HG03108 (cell line): Measurements from ENCODE around the gene HES2.
"Not testable (repeated sequence)": the region's sequence is repeated elsewhere in the genome, so short reads cannot be mapped to it uniquely, and the experiment has no call there.

Source experiments
- ATAC-seq: cut with Tn5 transposase; IDR thresholded peaks from one replicate; pipeline ENCODE4 v1.9.1; 2021; ENCODE audit warnings: moderate library complexity; ENCODE audit not compliant: unreplicated experiment

HES2 gene

DNA sequence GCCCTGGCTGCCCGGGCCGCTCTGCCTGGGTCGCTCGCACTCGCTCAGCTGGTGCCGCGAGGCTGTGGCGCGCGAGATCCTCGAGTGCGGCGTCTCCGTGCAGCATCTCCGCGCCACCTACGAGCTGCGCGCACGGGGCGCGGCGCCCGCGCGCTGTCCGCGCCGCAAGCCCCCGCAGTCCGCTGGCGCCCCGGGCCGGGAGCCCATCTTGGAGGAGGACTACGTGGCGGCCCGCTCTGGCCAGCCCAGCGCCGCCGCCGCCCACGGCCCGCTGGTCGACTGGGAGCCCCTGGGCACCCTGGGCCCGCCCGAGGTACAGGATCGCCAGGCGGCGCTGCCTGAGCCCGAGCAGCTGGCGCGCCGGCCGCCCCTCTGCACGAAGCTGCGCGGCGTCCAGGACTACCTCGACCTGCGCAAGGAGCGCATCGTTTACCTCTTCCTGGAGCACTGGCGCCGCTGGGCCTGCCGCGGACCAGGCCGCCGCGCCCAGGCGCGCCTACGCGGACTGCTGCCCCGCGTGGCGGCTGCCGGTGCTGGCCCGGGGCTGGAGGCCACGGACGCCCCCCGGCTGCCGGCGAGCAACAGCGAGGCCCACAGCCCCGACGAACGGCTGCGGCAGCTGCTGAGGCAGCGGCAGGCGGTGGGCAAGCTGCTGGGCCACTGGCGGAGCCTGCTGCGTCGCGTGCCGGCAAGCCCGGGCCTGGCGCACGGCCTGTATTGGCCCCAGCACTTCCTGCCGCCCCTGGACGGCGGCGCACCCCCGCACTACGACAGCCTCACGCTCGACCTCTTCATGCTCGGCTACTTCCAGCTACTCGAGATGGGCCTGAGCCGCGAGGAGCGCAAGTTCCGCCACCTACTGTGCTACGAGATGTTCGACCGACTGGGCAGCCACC, 35.4 kb upstream of the HES2 start:
- no peak for ATAC-seq

DNA sequence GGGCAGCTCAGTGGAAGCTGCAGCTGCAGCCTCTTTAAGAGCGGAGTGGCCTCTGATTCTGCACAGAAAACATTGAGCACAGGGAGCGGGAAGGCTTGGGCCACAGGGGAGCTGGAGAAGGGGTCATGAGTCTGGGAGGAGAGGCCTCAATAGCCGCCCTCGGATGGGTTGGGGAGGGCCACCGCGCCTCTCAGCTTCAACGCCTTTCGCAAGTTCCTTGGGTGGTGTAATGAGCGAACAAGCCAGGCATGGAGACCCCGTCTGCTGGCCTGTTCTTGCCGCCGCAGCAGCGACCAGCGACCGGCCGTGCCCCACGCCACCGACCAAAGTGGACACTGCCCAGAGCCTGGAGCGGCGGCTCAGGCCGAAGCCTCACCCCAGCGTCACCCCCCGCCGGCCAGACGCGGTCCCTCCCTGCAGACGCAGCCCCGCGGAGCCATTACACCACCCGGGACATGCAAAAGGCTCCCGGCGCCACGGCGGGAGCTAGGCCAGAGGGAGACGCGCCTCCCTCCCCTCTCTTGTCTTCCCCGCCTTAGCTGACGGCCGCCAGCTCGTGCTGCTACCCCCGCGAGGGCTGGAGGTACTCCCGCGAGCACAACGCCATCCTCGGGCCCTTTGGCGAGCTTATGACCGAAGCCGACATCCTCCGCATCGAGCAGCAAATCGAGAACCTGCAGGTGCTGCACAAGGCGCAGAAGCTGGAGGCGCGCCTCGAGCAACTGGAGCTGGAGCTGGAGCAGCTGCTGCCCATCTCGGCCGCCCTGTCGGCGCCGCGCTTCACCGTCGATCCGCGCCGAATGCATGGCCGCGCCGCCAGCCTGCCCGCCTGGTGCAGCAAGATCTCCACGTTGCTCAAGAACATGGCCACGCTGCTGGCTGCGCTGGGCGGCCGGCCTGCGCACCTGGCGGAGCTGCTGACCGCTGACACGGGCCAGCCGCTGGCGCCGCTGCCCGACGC, 34.5 kb upstream of the HES2 start:
- ATAC-seq = not testable (repeated sequence)

DNA sequence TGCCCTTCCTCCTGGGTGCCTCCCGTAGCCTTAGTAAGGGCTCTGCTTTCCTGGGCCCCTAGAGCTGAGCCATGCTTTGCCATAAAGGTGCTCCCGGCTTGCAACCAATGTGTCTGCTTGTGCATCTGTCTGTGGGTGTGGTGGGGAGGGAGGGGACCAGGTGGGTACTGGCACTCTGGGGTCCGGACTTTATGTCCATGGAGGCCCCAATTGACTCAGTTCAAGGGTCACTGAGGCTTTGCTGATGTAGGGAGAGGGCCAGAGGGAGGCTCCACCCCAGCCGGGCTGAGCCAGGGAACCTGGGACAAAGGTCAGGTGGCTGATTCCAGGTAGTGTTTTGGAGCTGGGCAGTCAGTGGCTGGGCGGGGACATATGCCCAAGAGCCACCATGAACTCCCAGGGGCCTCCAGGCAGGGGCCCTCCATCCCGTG, 31.2 kb upstream of the HES2 start:
- no peak for ATAC-seq

DNA sequence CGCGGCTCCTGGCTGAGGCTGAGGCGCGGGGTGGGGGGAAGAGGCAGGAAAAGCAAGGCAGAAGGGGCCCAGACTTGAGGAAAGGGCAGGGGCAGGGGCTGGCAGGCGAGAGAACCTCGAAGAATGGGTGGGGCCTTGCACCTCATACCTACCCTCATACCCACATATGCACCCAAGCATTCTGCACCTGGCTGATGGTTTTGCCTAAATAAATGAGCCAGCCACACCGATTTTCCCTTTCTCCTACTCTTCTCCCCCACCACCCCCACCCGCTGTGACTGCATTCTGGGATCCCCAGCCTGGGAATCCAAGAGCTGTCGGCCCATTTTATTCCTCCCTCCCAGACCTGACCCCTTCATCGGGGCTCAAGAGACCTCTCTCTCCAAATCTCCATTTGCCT, 30.8 kb upstream of the HES2 start:
- ATAC-seq = not testable (repeated sequence)

DNA sequence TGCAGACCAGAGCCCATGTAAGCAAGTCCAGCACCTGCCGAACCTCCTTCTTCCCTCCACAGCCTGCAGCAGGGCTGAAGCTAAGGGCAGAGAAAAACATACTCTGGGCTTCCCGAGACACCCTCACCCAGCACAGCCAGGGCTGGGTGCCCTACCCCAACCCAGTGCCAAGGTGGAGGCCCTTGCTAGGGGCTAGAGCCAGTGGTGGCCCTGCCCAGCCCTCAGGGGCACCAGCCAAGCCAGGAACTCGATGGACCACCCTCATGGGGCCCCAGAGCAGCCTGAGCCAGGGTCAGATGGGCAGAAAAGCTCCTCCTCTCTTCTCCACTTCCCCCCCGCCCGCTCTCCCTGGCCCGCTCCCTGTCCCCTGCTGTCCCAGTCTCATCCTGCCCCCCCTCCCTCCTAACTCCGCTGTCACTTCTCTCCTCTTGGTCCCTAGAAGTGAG, 30.3 kb upstream of the HES2 start:
- no peak for ATAC-seq

DNA sequence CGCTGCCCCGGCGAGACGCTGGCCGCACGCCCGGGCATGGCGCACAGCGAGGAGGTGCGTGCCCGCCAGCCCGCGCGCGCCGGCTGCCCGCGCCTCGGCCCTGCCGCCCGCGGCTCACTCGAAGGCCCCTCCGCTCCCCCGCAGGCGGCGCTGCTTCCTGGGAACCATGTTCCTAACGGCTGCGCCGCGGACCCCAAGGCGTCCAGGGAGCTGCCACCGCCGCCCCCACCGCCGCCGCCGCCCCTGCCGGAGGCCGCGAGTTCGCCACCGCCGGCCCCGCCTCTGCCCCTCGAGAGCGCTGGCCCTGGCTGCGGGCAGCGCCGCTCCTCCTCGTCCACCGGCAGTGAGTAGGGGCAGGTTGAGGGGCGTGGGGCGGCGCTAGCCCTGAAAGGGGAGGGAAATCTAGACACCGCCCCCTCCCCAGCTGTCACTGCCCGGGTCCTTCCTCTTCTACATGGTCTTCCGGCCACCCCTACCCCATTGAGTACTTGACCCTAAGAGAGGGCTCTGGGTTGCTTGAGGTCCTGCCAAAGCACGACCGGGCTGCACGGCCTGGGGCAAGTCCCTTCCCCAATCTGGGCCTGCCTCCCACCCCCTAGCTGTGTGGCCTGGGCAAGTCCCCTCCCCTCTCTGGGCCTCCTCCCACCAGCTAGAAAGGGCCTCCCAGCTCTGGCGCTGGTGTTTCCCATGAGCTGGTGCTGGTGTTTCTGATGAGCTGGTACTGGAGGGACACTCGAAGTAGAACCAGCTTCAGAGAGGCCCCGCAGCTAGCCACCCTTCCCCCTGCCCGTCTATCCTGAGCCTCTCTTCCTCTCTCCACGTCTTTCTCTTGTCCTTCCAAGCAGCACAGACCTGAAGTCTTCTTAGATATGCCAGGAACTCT, 29.3 kb upstream of the HES2 start:
- ATAC-seq = no peak

DNA sequence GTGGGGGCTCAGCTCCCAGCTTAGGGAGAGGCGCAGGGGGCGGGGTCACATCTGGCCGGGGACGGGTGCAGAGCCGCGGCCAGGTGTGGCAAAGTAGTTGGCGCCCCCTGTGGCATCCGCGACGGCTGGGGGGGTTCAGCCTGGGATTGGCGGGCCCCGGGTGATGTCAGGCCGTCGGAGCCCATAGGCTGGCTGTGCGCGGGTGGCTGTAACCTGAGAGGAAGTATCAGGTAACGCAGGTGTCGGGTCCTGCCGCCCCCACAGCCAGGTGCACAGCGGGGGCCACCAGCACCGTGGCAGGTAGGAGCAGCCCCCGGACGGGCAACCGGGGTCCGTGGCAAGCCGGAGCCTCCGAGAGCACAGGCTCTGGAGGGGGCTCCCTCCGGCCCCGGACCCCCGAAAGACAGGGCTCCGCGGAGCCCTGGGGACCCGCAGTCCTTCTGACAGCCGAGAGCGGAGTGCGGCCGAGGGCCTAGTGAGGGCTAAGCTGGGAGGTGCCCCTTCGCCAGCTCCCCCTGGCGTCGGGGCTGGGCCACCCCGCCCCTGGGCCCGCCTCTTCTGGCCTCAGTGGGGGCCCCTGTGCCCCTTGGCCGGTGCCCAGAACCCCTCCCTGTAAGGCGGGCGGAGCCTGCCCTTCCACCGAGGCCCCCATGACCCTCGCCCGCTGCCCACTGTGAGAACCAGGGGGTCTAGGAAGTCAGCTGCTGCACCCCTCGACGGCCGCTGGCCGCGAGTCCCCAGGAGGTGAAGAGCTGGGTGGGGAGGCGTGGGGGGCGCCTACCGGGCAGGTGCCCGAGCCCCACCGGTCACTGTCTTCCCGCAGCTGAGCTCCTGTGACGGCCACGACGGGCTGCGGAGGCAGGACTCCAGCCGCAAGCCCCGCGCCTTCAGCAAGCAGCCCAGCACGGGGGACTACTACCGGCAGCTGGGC, 28.4 kb upstream of the HES2 start:
- no peak for ATAC-seq

DNA sequence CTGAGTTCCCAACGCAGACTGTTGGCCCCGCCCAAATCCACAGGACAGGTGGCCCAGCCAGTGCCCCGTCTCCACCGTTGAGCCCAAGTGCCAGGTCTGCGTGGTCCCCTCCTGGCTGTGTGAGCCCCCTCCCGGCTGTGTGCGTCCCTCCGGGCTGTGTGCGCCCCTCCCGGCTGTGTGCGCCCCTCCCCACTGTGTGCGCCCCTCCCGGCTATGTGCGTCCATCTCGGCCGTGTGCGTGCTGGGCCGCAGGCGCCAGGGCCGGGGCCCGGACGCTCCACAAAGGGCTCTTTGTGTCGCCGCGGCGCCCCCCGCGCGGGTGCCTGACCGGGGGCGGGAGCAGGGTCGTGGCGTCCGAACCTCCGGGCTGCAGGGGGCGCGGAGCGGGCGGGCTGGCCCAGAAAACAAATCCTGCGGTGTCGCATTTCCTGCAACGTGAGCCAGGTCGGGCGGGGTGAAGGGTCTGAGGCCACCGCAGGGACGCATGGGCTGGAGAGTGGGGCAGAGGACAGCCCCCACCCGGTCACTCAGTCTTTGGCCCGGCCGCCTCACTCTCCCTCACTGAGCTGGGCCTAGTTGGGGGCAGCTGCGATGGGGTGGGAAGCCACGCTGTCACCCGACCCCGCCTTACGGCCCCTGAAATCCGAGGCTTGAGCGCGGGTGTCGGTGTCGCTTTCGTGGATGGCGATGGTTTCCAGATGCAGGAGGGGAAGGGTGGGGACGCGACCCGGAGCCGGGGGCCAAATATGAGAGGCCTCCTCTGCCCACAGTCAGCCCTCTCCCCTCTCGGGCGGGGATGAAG, 27.5 kb upstream of the HES2 start:
- ATAC-seq = no peak

DNA sequence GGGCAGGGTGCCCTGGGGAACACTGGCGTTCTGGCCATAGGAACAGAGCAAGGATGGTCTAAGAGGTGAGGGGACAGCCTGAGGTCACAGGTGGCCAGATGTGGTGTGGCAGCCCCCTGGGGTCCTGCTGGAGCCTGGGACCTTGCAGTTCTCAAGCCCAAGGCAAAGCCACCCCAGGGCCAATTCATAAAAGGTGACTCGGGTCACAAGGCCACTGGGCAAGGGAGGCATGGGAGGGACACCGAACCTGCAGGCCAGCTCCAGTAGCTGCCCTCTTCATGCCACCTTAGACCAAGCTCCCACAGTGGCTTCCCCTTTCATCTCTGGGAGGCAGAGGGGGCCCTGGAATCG, 26.9 kb upstream of the HES2 start:
- ATAC-seq = no peak

DNA sequence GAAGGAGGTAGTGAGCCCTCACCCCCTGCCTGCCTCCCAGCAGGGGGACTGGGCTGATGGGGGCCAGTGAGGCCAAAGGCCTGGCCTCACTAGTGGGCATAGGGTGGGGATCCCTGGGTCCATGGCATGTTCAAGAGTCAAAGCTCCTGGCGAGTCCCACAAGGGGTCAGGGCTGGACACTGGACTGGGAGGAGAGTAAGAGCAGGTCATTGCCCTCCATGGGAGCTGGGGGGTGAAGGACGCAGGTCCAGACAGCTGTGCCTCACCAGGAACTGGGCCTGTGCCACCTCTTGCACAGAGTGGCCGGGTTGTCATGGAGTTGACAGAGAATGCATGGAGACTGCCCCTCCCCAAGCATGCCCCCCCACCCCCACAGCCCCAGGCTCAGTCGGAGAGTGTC, 26.2 kb upstream of the HES2 start:
- ATAC-seq = not testable (repeated sequence)

DNA sequence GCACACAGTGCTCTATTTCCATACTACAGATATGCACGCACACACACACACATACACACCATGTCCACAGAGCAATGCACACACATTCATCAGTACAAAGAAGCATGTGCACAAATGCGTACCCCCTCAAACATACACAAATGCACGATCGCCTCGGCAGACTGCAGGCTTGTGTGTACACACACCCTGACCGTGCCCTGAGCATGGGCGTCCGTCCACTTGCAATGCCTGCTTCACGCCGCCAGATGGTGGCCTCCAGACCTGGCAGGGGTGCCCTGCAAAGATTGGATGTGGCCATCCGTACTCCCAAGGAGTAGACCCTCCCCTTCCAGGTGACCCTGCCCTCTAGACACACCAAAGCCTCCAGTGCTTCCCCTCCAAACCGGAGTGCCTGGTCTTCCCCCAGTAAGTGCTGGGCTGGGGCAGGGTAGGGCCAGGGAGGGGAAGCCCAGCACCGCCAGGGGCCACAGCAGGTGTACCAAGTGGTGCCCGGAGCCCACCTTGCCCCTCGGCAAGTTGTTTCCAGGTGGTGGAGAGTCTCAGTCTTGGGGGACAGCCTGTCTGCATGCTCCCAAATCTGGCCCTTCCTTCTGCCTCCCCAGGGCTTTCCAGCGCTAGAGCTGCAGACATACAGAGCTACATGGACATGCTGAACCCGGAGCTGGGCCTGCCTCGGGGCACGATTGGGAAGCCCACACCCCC, 25.5 kb upstream of the HES2 start:
- ATAC-seq = no peak

DNA sequence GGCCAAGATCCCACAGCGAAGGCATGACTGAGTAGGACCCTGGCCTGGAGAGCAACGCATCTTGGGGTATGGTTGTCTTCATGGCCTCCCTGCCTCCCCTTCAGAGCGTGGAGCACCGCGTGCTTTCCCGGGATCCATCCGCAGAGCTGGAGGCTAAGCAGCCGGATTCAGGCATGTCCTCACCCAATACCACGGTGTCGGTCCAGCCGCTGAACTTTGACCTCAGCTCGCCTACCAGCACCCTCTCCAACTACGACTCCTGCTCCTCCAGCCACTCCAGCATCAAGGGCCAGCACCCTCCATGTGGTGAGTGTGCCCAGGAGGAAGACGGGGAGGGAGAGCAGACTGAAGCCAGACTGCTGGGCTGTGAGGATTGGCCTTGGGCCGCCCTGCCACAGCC, 24.7 kb upstream of the HES2 start:
- no peak for ATAC-seq

DNA sequence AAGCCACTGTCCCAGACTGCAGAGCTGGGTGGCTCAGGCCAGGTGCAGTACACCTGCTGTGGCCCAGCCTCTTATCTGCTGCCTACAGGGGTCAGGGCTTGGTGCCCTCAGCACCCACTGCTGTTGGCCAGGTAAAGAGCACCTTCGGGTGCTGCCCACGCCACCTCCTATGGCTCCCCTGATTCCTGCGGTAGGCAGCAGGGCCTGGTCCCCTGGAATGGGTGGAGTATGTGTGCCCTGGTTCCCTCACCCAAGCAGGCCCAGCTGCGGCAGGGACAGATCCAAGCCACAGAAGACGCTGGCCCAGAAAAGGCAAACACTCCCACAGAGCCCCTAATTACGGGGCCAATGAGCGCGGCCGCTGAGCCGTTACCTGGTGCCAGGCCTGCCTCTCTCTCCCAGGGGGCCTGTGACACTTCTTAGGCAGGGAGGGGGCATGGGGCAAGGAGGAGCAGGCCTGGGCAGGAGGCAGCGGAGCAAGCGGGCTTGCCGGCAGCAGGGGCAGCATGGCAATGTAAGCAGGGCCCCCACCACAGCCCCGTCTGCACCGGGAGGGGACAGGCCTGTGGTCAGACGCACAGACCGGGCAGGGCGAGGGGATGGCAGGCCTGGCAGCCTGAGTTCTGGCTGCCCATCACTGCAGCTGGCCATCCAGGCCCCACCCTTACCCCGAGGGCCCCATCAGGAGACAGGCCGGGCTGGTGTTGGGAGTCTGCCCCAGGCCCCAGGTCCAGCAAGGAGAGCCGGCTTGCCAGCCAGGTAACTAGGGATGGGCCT, 23.8 kb upstream of the HES2 start:
- ATAC-seq = no peak

DNA sequence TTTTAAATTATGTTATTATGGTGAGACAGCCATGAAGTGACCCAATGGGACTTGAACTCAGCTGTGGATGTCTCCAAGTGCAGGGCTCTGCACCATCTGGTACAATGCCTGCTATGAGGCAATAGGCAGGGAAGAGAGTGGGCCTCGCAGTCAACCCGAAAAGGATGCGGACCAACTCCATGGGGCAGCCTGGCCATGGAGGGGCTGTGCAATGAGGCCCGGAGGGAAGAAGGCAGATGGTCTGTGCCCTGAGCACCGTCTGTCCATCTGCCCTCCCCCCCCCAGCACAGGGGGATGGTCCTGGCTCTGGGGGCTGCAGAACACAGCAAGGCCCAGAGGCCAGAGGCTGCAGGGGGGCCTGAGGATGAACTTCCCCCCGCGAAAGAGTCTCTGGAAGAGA, 21.9 kb upstream of the HES2 start:
- no peak for ATAC-seq

DNA sequence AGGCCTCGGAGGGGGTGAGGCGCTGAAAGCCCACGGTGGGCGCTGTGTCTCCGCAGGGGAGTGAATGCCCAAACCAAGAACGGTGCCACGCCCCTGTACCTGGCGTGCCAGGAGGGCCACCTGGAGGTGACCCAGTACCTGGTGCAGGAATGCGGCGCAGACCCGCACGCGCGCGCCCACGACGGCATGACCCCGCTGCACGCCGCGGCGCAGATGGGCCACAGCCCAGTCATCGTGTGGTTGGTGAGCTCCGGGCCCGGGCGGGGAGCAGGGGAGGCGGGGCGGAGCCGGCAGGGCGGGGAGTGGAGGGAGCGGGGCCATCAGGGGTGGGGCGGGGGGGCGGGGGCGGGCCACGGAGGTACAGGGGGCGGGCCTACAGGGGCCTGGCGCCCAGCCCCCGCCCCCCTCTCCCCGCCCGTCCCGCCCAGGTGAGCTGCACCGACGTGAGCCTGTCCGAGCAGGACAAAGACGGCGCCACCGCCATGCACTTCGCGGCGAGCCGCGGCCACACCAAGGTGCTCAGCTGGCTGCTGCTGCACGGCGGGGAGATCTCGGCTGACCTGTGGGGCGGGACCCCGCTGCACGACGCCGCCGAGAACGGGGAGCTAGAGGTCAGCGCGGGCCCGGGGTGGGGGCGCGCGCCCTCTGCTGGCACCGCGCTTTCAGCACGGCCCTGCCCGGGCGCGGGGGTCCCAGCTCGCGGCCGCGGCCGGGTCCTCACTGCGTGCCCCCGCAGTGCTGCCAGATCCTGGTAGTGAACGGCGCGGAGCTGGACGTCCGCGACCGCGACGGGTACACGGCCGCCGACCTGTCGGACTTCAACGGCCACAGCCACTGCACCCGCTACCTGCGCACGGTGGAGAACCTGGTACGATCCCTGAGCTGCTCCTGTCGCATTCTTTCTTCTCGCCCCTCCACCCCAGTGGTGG, 20.7 kb upstream of the HES2 start:
- peak; percentile 58 for ATAC-seq

DNA sequence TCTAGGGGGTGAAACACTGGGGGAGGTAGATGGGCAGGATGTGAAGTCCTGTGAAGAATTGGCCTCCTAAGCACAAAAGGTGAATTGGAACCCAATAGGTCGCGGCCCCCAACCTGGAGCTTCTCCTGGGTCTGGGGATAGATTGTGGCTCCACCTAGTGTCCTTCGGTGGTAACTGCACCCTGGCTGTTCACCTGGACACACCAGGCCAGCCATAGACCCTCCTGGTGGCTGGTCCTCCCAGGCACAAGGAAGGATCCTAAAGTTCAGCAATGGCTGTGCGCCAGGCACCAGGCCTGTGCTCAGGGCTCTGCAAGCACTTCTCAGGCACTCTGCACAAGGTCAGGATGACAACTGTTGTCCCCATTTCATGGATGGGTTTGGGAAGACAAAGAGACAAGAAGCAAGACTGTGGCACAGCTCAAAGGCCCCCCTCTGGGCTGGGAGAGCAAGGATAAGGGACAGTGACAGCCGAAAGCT, 18.4 kb upstream of the HES2 start:
- ATAC-seq = no peak
